Ovary (tissue), 9 donors: ENCODE measurements around the gene WNT16. TPM values are rescaled to one million over a fixed set of nuclear protein-coding genes. Genes with fewer than 3 reads are reported as not detected.

ENCODE experiments used
- DNase-seq, 5 donors: peaks; one replicate each; pipeline ENCODE4 v3.0.0-alpha.2; 2019 to 2020
- H3K27ac ChIP-seq, 2 donors: fragments of 200-600 bp; one replicate each; pipeline versions ENCODE4 v1.5.1 to v1.8.0; 2019 to 2022
- H3K27me3 ChIP-seq: fragments of 200-600 bp; one replicate; pipeline ENCODE4 v1.8.0; 2022
- H3K36me3 ChIP-seq: fragments of 200-600 bp; sonication (generic); one replicate; pipeline ENCODE4 v1.5.1; 2019
- H3K4me1 ChIP-seq: one replicate; pipeline ENCODE4 v1.8.1; 2013; ENCODE audit warnings: mild to moderate bottlenecking, moderate library complexity; ENCODE audit not compliant: insufficient read depth
- H3K4me3 ChIP-seq: fragments of 200-600 bp; sonication (generic); one replicate; pipeline ENCODE4 v1.5.1; 2017
- H3K9me3 ChIP-seq, 2 donors: fragments of 200-600 bp in 1 of 2; sonication (generic) in 1 of 2; one replicate each; pipeline versions ENCODE4 v1.5.1 to v1.8.1; 2013 to 2019; ENCODE audit warnings: mild to moderate bottlenecking in 1 of 2, moderate library complexity in 1 of 2
- CTCF ChIP-seq, 3 donors: fragments of 450-650 bp in 2 of 3; fragments of 200-600 bp in 1 of 3; IDR thresholded peaks; one replicate each; pipeline versions ENCODE4 v1.5.1 to v1.8.0; 2016 to 2022; ENCODE audit warnings: antibody characterized with exemption in 3 of 3, mild to moderate bottlenecking in 1 of 3
- EP300 ChIP-seq: sonication (generic); formaldehyde crosslinking; IDR thresholded peaks from one replicate; pipeline ENCODE4 v1.6.1; 2017; ENCODE audit warnings: antibody characterized with exemption
- POLR2A ChIP-seq: fragments of 450-650 bp; IDR thresholded peaks from one replicate; pipeline ENCODE4 v1.6.1; 2017; ENCODE audit warnings: antibody characterized with exemption, mild to moderate bottlenecking, moderate library complexity
- WGBS, 3 donors: extraction: QIAGEN DNeasy Blood & Tissue Kit in 1 of 3; methylation state at CpG; one replicate each; pipeline versions ENCODE4 v1.1.5 to v1.1.7; 2013 to 2017; 5-methylcytosine and 5-hydroxymethylcytosine counted together
- intact Hi-C, 4 donors: fragments of 100-400 bp; cut with DNase I; formaldehyde crosslinking; loops; one replicate each; pipeline versions ENCODE4 v1.11.0 to v1.15.1; 2022 to 2023
- polyA plus RNA-seq, 2 donors: library from polyadenylated mRNA; stranded (reverse); fragments of 200-250 nt in 1 of 2; fragments of 350-450 nt in 1 of 2; fragmentation: Illumina TruSeq in 1 of 2; extraction: RNeasy Lipid Tissue Mini Kit (QIAGEN cat#74804) in 1 of 2; gene quantifications; one replicate each; pipeline ENCODE4 v1.2.3, GENCODE V29; 2013 to 2014
- total RNA-seq, 7 donors: library from RNA; depleted of rRNA in 2 of 7; stranded (reverse); fragments of >200 nt in 2 of 7; fragmentation: NEBNext Ultra II Directional in 3 of 7; extraction: Animal tissue kit (Norgen Biotek cat#: 25700) in 3 of 7; gene quantifications; one replicate each; pipeline versions ENCODE4 v1.1.0 to v1.2.4, GENCODE V29; 2016 to 2023
- donor health status: DM: no; HTN: no; CAD: no; lungs with moderate emphysema.
- donor health status: DM: no; HTN: no; CAD: no.
- donor health status: Bipolar disorder and iron deficiency.
- donor health status: DM: yes; HTN: yes; CAD: no.
- donor health status: DM: no; HTN: no; CAD: no.
- donor health status: DM: yes; HTN: yes; CAD: no.

Gene WNT16
- total and polyA plus RNA-seq, 9 donors, result 0.02 to 1.5 (median 0.12) TPM; not detected in 4

- Histone ChIP-seq H3K36me3 (no peaks in the 10 kb centered on the region), H3K27ac (no peak overlapping the region), H3K4me3 (no peak overlapping the region), H3K4me1 (peaks cover 4% of the 10 kb centered on the region), H3K9me3 (no peaks in the 10 kb centered on the region), H3K27me3 (no peaks in the 10 kb centered on the region)
- intact Hi-C loops, result no loop called here
- TF ChIP-seq POLR2A, result no peak
- TF ChIP-seq CTCF (IDR thresholded peaks at IDR 0.05), result no peak
- TF ChIP-seq EP300, result no peak
- no peak for DNase-seq
- 19 to 30% (median 21%) methylated on average over 2 of the region's 2 CpGs for WGBS, 3 donors
Measured at GRCh38 chr7:121384265-121384664, 55.5 kb downstream of the WNT16 start.

- DNase-seq, result no peak
- no peak overlapping the region for H3K27ac ChIP-seq
- intact Hi-C loops, result no loop called here
- H3K27me3 ChIP-seq, result no peaks in the 10 kb centered on the region
- TF ChIP-seq EP300 (no peak), CTCF (IDR thresholded peaks at IDR 0.05) (no peak)
- 94 to 97% (median 96%) methylated on average over 4 of the region's 4 CpGs for WGBS, 3 donors
- H3K9me3 ChIP-seq, result no peaks in the 10 kb centered on the region
- no peaks in the 10 kb centered on the region for H3K36me3 ChIP-seq
- no peak overlapping the region for H3K4me3 ChIP-seq
- peaks cover 7% of the 10 kb centered on the region for H3K4me1 ChIP-seq
Measured at GRCh38 chr7:121385056-121385799, 56.4 kb downstream of the WNT16 start.

GRCh38 chr7:121385800-121386179, 57.0 kb downstream of the WNT16 start:
- no peak for TF ChIP-seq POLR2A
- no peak for TF ChIP-seq CTCF (IDR thresholded peaks at IDR 0.05)
- TF ChIP-seq EP300, result no peak
- intact Hi-C loops, result no loop called here
- Histone ChIP-seq H3K27ac (no peak overlapping the region), H3K36me3 (no peaks in the 10 kb centered on the region), H3K4me1 (peaks cover 7% of the 10 kb centered on the region), H3K27me3 (no peaks in the 10 kb centered on the region), H3K9me3 (no peaks in the 10 kb centered on the region), H3K4me3 (no peak overlapping the region)
- DNase-seq, result no peak
- WGBS, 3 donors, result 72 to 83% (median 80%) methylated on average over 1 of the region's 1 CpG

- WGBS, 3 donors, result 92 to 97% (median 97%) methylated on average over 1 of the region's 1 CpG
- Histone ChIP-seq H3K4me1 (peaks cover 6% of the 10 kb centered on the region), H3K4me3 (no peak overlapping the region), H3K36me3 (no peaks in the 10 kb centered on the region), H3K27me3 (no peaks in the 10 kb centered on the region), H3K9me3 (no peaks in the 10 kb centered on the region), H3K27ac (no peak overlapping the region)
- TF ChIP-seq EP300 (no peak), POLR2A (no peak)
- intact Hi-C loops, result no loop called here
- DNase-seq, result no peak
Measured at GRCh38 chr7:121388950-121389349, 60.1 kb downstream of the WNT16 start.

GRCh38 chr7:121390109-121390508, 61.3 kb downstream of the WNT16 start:
- no peaks in the 10 kb centered on the region for H3K27me3 ChIP-seq
- no peak overlapping the region for H3K4me3 ChIP-seq
- H3K36me3 ChIP-seq, result no peaks in the 10 kb centered on the region
- TF ChIP-seq CTCF (IDR thresholded peaks at IDR 0.05), result no peak
- no peak for TF ChIP-seq POLR2A
- TF ChIP-seq EP300, result no peak
- no peaks in the 10 kb centered on the region for H3K9me3 ChIP-seq
- H3K4me1 ChIP-seq, result peaks cover 5% of the 10 kb centered on the region
- intact Hi-C loops, result no loop called here
- no peak for DNase-seq
- no peak overlapping the region for H3K27ac ChIP-seq
